ENCODE results near the gene MCOLN3.

The MCOLN3 gene

GRCh38 chr1:84972377-84972987 is 75.8 kb downstream of the MCOLN3 start (continued):
- TF ChIP-seq TCF7L2 (IDR thresholded peaks at IDR 0.05; ENCODE audit: borderline replicate concordance, low read depth, low read length): peak; percentile 67; the same call in 1 of the 2 replicates
- TF ChIP-seq REST (tag by site-specific recombination; IDR thresholded peaks at IDR 0.05): peak; percentile 20; the same call in 1 of the 2 replicates
- TF ChIP-seq ZSCAN18 (tag by site-specific recombination; IDR thresholded peaks at IDR 0.05): no peak
- no peak for TF ChIP-seq ZNF521 (tag by site-specific recombination; IDR thresholded peaks at IDR 0.05)
- 0 out of 2 replicates have a peak, but pooled peaks have one; percentile 18 for TF ChIP-seq ZEB2 (tag by site-specific recombination; IDR thresholded peaks at IDR 0.05)
- TF ChIP-seq TSHZ1 (tag by site-specific recombination; IDR thresholded peaks at IDR 0.05; ENCODE audit: borderline replicate concordance): no peak
- no peak for TF ChIP-seq GLIS1 (tag by site-specific recombination; IDR thresholded peaks at IDR 0.05)
- no peak for TF ChIP-seq ZNF18 (tag by site-specific recombination; IDR thresholded peaks at IDR 0.05)
- peak; percentile 46; the same call in 1 of the 2 replicates for TF ChIP-seq OSR2 (tag by site-specific recombination; IDR thresholded peaks at IDR 0.05)
- TF ChIP-seq RBAK (tag by site-specific recombination; IDR thresholded peaks at IDR 0.05): no peak
- TF ChIP-seq BCL11B (tag by site-specific recombination; IDR thresholded peaks at IDR 0.05; ENCODE audit: low read depth): no peak
- TF ChIP-seq ZNF211 (tag by site-specific recombination; IDR thresholded peaks at IDR 0.05; ENCODE audit: low read depth): no peak
- TF ChIP-seq ZNF639 (tag by site-specific recombination; IDR thresholded peaks at IDR 0.05): no peak
- TF ChIP-seq FEZF1 (tag by site-specific recombination; IDR thresholded peaks at IDR 0.05): peak; percentile 81
- TF ChIP-seq GLIS2 (tag by site-specific recombination; IDR thresholded peaks at IDR 0.05): no peak
- no peak for TF ChIP-seq ZNF16 (tag by site-specific recombination; IDR thresholded peaks at IDR 0.05; ENCODE audit: low read depth)
- no peak for TF ChIP-seq ZNF645 (tag by site-specific recombination; IDR thresholded peaks at IDR 0.05)
- TF ChIP-seq KLF16 (tag by site-specific recombination; IDR thresholded peaks at IDR 0.05): no peak
- TF ChIP-seq ZNF184 (tag by site-specific recombination; IDR thresholded peaks at IDR 0.05): no peak
- no peak for TF ChIP-seq IKZF3 (tag by site-specific recombination; IDR thresholded peaks at IDR 0.05)
- no peak for TF ChIP-seq ZNF239 (tag by site-specific recombination; IDR thresholded peaks at IDR 0.05)
- TF ChIP-seq ZBTB44 (tag by site-specific recombination; IDR thresholded peaks at IDR 0.05): no peak
- TF ChIP-seq ZNF529 (tag by site-specific recombination; IDR thresholded peaks at IDR 0.05; ENCODE audit: insufficient replicate concordance): no peak
- TF ChIP-seq ZXDB (tag by site-specific recombination; IDR thresholded peaks at IDR 0.05): peak; percentile 32; the same call in 1 of the 2 replicates
